IMR-90 (cell line): ENCODE data around the gene ATP1A2. TPM values are rescaled to one million over a fixed set of nuclear protein-coding genes. Genes with fewer than 3 reads are reported as not detected.

Experiments
- ATAC-seq: fragments of 200-7000 bp; cut with Tn5 transposase; 2 replicates; pipeline ENCODE4 v1.9.1; 2020; ENCODE audit warnings: low read depth, mild to moderate bottlenecking, moderate library complexity
- BruUV-seq: library from RNA; stranded (reverse); fragments of 400-500 nt; replicated peaks from 2 replicates; lab custom pipeline; 2021; lab: Mats Ljungman, UMichigan
- CTCF ChIA-PET: fragments of 300-600 bp; formaldehyde crosslinking; extraction: SDS; loops from one replicate; lab custom pipeline; 2021; ENCODE audit warnings: antibody characterized with exemption; lab: Yijun Ruan, JAX
- POLR2A ChIA-PET: fragments of 300-600 bp; sonication (Branson Sonifier 250); formaldehyde crosslinking; loops from one replicate; lab custom pipeline; 2022; ENCODE audit warnings: antibody characterized with exemption; ENCODE audit not compliant: unreplicated experiment; lab: Charles Lee
- DNase-seq: peaks from one replicate; pipeline ENCODE4 v3.0.0; 2013
- H2AFZ ChIP-seq: replicated peaks from 2 replicates; pipeline ENCODE3; 2013; ENCODE audit warnings: low read length, mild to moderate bottlenecking; ENCODE audit not compliant: poor library complexity
- H2AK5ac ChIP-seq: 2 replicates; pipeline ENCODE4 v1.6.1; 2013; ENCODE audit warnings: low read depth, low read length, inconsistent platforms
- H2AK9ac ChIP-seq: replicated peaks from 2 replicates; pipeline ENCODE3; 2013; ENCODE audit warnings: mild to moderate bottlenecking, low read depth, low read length, moderate library complexity; ENCODE audit not compliant: poor library complexity
- H2BK120ac ChIP-seq: 2 replicates; pipeline ENCODE4 v1.6.1; 2013; ENCODE audit warnings: low read depth, low read length, inconsistent platforms
- H2BK15ac ChIP-seq: 3 replicates; pipeline ENCODE4 v1.6.1; 2013; ENCODE audit warnings: low read depth, low read length, inconsistent platforms
- H2BK20ac ChIP-seq: 2 replicates; pipeline ENCODE4 v1.6.1; 2013; ENCODE audit warnings: low read depth, mild to moderate bottlenecking, inconsistent platforms, low read length, moderate library complexity
- H2BK5ac ChIP-seq: 2 replicates; pipeline ENCODE4 v1.6.1; 2013; ENCODE audit warnings: mild to moderate bottlenecking, low read depth, low read length, inconsistent platforms; ENCODE audit not compliant: poor library complexity, severe bottlenecking
- H3K14ac ChIP-seq: replicated peaks from 2 replicates; pipeline ENCODE4 v1.6.1; 2013; ENCODE audit warnings: low read depth, low read length, inconsistent platforms
- H3K18ac ChIP-seq: 2 replicates; pipeline ENCODE4 v1.6.1; 2013; ENCODE audit warnings: low read depth, low read length, control low read depth
- H3K23ac ChIP-seq: 2 replicates; pipeline ENCODE4 v1.6.1; 2013; ENCODE audit warnings: low read depth, low read length, inconsistent platforms
- H3K27ac ChIP-seq: 2 replicates; pipeline ENCODE4 v1.5.1; 2013; ENCODE audit warnings: mild to moderate bottlenecking, control low read depth, low read length; ENCODE audit not compliant: insufficient read depth
- H3K27me3 ChIP-seq: 2 replicates; pipeline ENCODE4 v1.6.1; 2013; ENCODE audit warnings: low read length; ENCODE audit not compliant: control insufficient read depth, insufficient read depth
- H3K36me3 ChIP-seq: 2 replicates; pipeline ENCODE4 v1.6.1; 2013; ENCODE audit warnings: low read length, mixed read lengths; ENCODE audit not compliant: control insufficient read depth, insufficient read depth
- H3K4ac ChIP-seq: 2 replicates; pipeline ENCODE4 v1.6.1; 2013; ENCODE audit warnings: low read depth, low read length, inconsistent platforms
- H3K4me1 ChIP-seq: 2 replicates; pipeline ENCODE4 v1.6.1; 2013; ENCODE audit warnings: low read length, mixed read lengths; ENCODE audit not compliant: control insufficient read depth, insufficient read depth
- H3K4me2 ChIP-seq: 2 replicates; pipeline ENCODE4 v1.6.1; 2013; ENCODE audit warnings: low read depth, mild to moderate bottlenecking, control low read depth, low read length, moderate library complexity
- H3K4me3 ChIP-seq: 2 replicates; pipeline ENCODE4 v1.5.1; 2013; ENCODE audit warnings: low read depth, mild to moderate bottlenecking, control low read depth, low read length, moderate library complexity; ENCODE audit not compliant: insufficient read depth
- H3K56ac ChIP-seq: 2 replicates; pipeline ENCODE4 v1.6.1; 2013; ENCODE audit warnings: low read length, inconsistent platforms; ENCODE audit not compliant: insufficient read depth; ENCODE audit errors: extremely low read depth
- H3K79me1 ChIP-seq, 2 experiments: 2 replicates each; pipeline ENCODE4 v1.6.1; 2013; ENCODE audit warnings: low read length in 2 of 2, inconsistent platforms in 1 of 2, low read depth in 1 of 2
- H3K9ac ChIP-seq: 2 replicates; pipeline ENCODE4 v1.6.1; 2013; ENCODE audit warnings: low read depth, low read length, control low read depth
- H3K9me1 ChIP-seq: 2 replicates; pipeline ENCODE4 v1.6.1; 2013; ENCODE audit warnings: low read length, inconsistent platforms; ENCODE audit not compliant: insufficient read depth
- H3K9me3 ChIP-seq: 2 replicates; pipeline ENCODE4 v1.6.1; 2013; ENCODE audit warnings: low read length; ENCODE audit not compliant: control insufficient read depth, insufficient read depth
- H4K20me1 ChIP-seq: 2 replicates; pipeline ENCODE4 v1.6.1; 2013; ENCODE audit warnings: low read length, inconsistent platforms; ENCODE audit not compliant: insufficient read depth
- H4K5ac ChIP-seq: 2 replicates; pipeline ENCODE4 v1.6.1; 2013; ENCODE audit warnings: mild to moderate bottlenecking, low read depth, low read length, control low read depth
- H4K8ac ChIP-seq, 2 experiments: 2 replicates each; pipeline ENCODE4 v1.6.1; 2013; ENCODE audit warnings: low read depth in 2 of 2, low read length in 2 of 2, control low read depth in 1 of 2, inconsistent platforms in 1 of 2
- H4K91ac ChIP-seq: 2 replicates; pipeline ENCODE4 v1.6.1; 2013; ENCODE audit warnings: low read depth, low read length, inconsistent platforms; ENCODE audit not compliant: insufficient read depth
- BHLHE40 ChIP-seq: fragments of 150-350 bp; IDR thresholded peaks from 2 replicates; pipeline ENCODE4 v1.6.1; 2016; ENCODE audit warnings: mild to moderate bottlenecking, low read depth, low read length
- CEBPB ChIP-seq: IDR thresholded peaks from 2 replicates; pipeline ENCODE4 v1.6.1; 2012; ENCODE audit warnings: low read depth, low read length, improper control_type of control experiment
- CTCF ChIP-seq: conservative IDR thresholded peaks from 2 replicates; pipeline ENCODE4 v1.5.1; 2012; ENCODE audit warnings: mild to moderate bottlenecking, low read depth, low read length, improper control_type of control experiment
- ELK1 ChIP-seq: fragments of 150-350 bp; IDR thresholded peaks from 2 replicates; pipeline ENCODE4 v1.6.1; 2016; ENCODE audit warnings: low read depth, mild to moderate bottlenecking, low read length, moderate library complexity, borderline replicate concordance
- FOS ChIP-seq: fragments of 150-350 bp; IDR thresholded peaks from 2 replicates; pipeline ENCODE4 v1.6.1; 2016; ENCODE audit warnings: low read depth, low read length
- MAFK ChIP-seq: IDR thresholded peaks from 2 replicates; pipeline ENCODE4 v1.6.1; 2012; ENCODE audit warnings: low read depth, low read length, improper control_type of control experiment
- MAZ ChIP-seq: IDR thresholded peaks from 2 replicates; pipeline ENCODE4 v1.6.1; 2012; ENCODE audit warnings: low read depth, mild to moderate bottlenecking, low read length, improper control_type of control experiment, moderate library complexity, borderline replicate concordance
- POLR2A ChIP-seq: IDR thresholded peaks from 2 replicates; pipeline ENCODE4 v1.6.1; 2012; ENCODE audit warnings: mild to moderate bottlenecking, low read depth, low read length
- RCOR1 ChIP-seq: IDR thresholded peaks from 2 replicates; pipeline ENCODE4 v1.6.1; 2012; ENCODE audit warnings: mild to moderate bottlenecking, low read length, improper control_type of control experiment; ENCODE audit not compliant: insufficient replicate concordance
- RFX5 ChIP-seq: IDR thresholded peaks from 2 replicates; pipeline ENCODE4 v1.8.0; 2012; ENCODE audit warnings: low read depth, mild to moderate bottlenecking, low read length, moderate library complexity
- SMC3 ChIP-seq: fragments of 150-350 bp; IDR thresholded peaks from 2 replicates; pipeline ENCODE4 v1.6.1; 2016; ENCODE audit warnings: low read depth, mild to moderate bottlenecking, antibody characterized with exemption, low read length, moderate library complexity
- USF2 ChIP-seq: fragments of 150-350 bp; IDR thresholded peaks from 2 replicates; pipeline ENCODE4 v1.6.1; 2017; ENCODE audit warnings: mild to moderate bottlenecking, antibody characterized with exemption, low read length, low read depth
- WGBS, 2 experiments: methylation state at CpG; one replicate each; pipeline versions ENCODE4 v1.1.5 to v1.1.7; 2013; ENCODE audit warnings: missing lambda C conversion rate in 2 of 2; ENCODE audit not compliant: insufficient read length in 1 of 2; ENCODE audit errors: extremely low coverage in 2 of 2; 5-methylcytosine and 5-hydroxymethylcytosine counted together
- dilution Hi-C: fragments of 300-500 bp; cut with HindIII; formaldehyde crosslinking; loops from one replicate; pipeline ENCODE4 v1.14.3; 2018; ENCODE audit warnings: low sequenced_read_pairs; ENCODE audit not compliant: unreplicated experiment
- in situ Hi-C: fragments of 300-500 bp; cut with MboI; formaldehyde crosslinking; loops from 3 replicates; pipeline ENCODE4 v1.14.3; 2019; ENCODE audit warnings: low sequenced_read_pairs, inconsistent platforms, mixed read lengths
- intact Hi-C: fragments of 100-400 bp; cut with micrococcal nuclease; formaldehyde crosslinking; loops from 2 replicates; pipeline ENCODE4 v1.10.0; 2022
- polyA plus RNA-seq, 3 experiments: library from polyadenylated mRNA; depleted of rRNA; stranded (reverse); fragments of >200 nt; gene quantifications; 2 replicates each; pipeline ENCODE4 v1.2.3, GENCODE V29; 2012; ENCODE audit warnings: low replicate concordance in 1 of 3
- total RNA-seq: library from RNA; depleted of rRNA; stranded (reverse); fragments of >200 nt; gene quantifications from 2 replicates; pipeline ENCODE4 v1.2.3, GENCODE V29; 2012

Gene ATP1A2
- total and polyA plus RNA-seq, 2 of the 4 experiments (the other 2 are of a cell fraction), result under 0.01 to 0.15 TPM

- TF ChIP-seq RCOR1, result no peak
- TF ChIP-seq RFX5, result no peak
These were observed 9.3 kb downstream of the ATP1A2 start (continued) for GRCh38 chr1:160124705-160125478.

GRCh38 chr1:160125746-160126145 lies 10.2 kb downstream of the ATP1A2 start:
- in situ Hi-C loops, result no loop called here
- no peaks in the 10 kb centered on the region for H3K9me3 ChIP-seq
- dilution Hi-C loops, result no loop called here
- peak overlapping the region; percentile 82 for H2BK120ac ChIP-seq
- H2BK5ac ChIP-seq, result peak overlapping the region; percentile 43
- peak overlapping the region; percentile 21; the same call in 1 of the 2 replicates for H3K27ac ChIP-seq
- peak overlapping the region; percentile 24; the same call in 1 of the 3 replicates for H2BK15ac ChIP-seq
- H3K4me3 ChIP-seq, result no peak overlapping the region
- H2BK20ac ChIP-seq, result peak overlapping the region; percentile 81
- no peak overlapping the region for H2AK9ac ChIP-seq
- no TSS peak for BruUV-seq
- no peak for ATAC-seq
- 0 out of 2 replicates have a peak overlapping the region, but pooled peaks have one; percentile 4 for H3K18ac ChIP-seq
- peak overlapping the region; percentile 29 for H4K91ac ChIP-seq
- H3K9ac ChIP-seq, result no peak overlapping the region
- 0 out of 2 replicates have a peak overlapping the region, but pooled peaks have one; percentile 10 for H4K5ac ChIP-seq
- 0 out of 2 replicates have a peak overlapping the region, but pooled peaks have one; percentile 42 for H3K23ac ChIP-seq
- CTCF ChIA-PET, result interaction anchor here (0.7 to 1.9 kb wide), 3 partner anchors 21 to 117 kb away, joined by 3 to 7 read pairs (median 3); no protein-coding TSS in a partner anchor
- no peaks in the 10 kb centered on the region for H4K20me1 ChIP-seq
- no peaks in the 10 kb centered on the region for H3K79me1 ChIP-seq
- H3K36me3 ChIP-seq, result no peaks in the 10 kb centered on the region
- peak overlapping the region; percentile 10 to 56; a peak in 3 of 4 replicates for H4K8ac ChIP-seq
- no peak overlapping the region for H2AFZ ChIP-seq
- peaks cover 26% of the 10 kb centered on the region for H3K9me1 ChIP-seq
- no peak overlapping the region for H3K4me2 ChIP-seq
- peak overlapping the region; percentile 88 for H3K14ac ChIP-seq
- H2AK5ac ChIP-seq, result peak overlapping the region; percentile 25; the same call in 1 of the 2 replicates
- POLR2A ChIA-PET, result no interaction called here
- H3K4ac ChIP-seq, result peak overlapping the region; percentile 89
- intact Hi-C loops, result no loop called here
- peak; percentile 52 for DNase-seq
- H3K56ac ChIP-seq, result no peak overlapping the region
- peaks cover 17% of the 10 kb centered on the region for H3K4me1 ChIP-seq
- no CpG with 5 or more reads among the region's 1 CpG for WGBS, 2 experiments
- H3K27me3 ChIP-seq, result peaks cover 2% of the 10 kb centered on the region
- no peak for TF ChIP-seq RFX5
- TF ChIP-seq SMC3, result no peak
- TF ChIP-seq USF2, result no peak
- no peak for TF ChIP-seq CEBPB
- TF ChIP-seq MAFK, result no peak
- TF ChIP-seq POLR2A, result no peak
- no peak for TF ChIP-seq CTCF
- TF ChIP-seq FOS, result no peak
- no peak for TF ChIP-seq BHLHE40
- no peak for TF ChIP-seq MAZ
- no peak for TF ChIP-seq ELK1
